Measurements from ENCODE around the gene IRF2BP2.
A peak's percentile ranks its signal among the peaks of the same experiment; 100 is the strongest.
"Not testable (repeated sequence)": the region's sequence is repeated elsewhere in the genome, so short reads cannot be mapped to it uniquely, and the experiment has no call there.

IRF2BP2 gene
- total RNA-seq, result 14.4 to 379 (median 115) reads per million in 18 experiments

DNA sequence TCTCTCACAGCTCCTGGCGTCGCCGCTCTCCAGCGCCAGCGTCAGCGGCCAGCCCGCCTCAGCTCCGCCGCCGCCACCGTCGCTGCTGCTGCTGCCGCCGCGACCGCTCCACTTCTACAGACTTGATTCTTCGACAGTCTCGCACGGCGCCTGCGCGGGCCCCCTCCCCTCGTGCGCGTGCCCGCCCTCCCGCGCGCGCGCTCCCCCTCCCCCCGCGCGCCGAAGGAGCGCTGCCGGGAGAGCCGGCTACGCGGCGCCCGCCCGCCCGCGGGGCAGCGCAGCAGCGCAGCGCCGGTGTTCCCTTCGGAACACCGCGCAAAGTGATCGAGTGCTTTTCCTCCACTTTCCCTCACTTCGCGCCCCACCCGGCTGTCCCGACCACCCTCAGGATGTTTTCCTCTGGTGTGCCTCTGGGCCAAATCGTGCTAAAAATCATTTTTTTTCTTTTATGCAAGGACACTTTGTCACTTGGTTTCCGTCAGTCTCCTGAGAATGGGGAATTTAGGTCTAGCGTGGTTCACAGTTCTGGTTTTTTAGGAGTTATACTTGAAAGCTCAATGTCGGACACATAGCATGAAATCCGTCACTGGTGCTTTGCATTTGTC is at the start of gene IRF2BP2:
IRF2BP2 (minus strand) TSS at position 118 of the 605 bp plus-strand sequence. CDS start 684 bp downstream, outside the sequence.
- DNase-seq, result peak; percentile 87 to 91

DNA sequence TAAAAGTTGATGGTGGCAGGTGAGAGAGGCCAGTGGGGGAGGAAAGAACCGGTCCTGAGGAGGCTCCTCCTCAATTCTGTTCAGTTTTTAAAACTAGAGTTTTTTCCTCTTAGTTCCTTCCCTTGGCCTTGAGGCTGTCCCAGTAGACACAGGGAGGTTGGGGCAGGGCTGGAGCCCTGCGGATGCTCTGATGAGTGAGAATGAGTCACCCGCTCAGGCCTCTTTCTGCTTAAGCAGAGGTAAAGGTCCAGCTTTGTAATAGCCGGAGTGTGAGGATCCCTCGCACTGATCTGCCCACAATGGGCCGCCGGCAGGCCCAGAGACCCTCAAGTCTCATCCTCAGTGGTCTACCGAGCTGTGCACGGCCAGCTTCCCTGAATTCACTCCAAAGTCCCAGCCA is 49.6 kb upstream of the IRF2BP2 start:
- peak; percentile 29 to 72 for DNase-seq

GRCh38 chr1:234658138-234658537 is 48.2 kb upstream of the IRF2BP2 start:
- DNase-seq, result peak in 1 of 2 donors; percentile 46

DNA sequence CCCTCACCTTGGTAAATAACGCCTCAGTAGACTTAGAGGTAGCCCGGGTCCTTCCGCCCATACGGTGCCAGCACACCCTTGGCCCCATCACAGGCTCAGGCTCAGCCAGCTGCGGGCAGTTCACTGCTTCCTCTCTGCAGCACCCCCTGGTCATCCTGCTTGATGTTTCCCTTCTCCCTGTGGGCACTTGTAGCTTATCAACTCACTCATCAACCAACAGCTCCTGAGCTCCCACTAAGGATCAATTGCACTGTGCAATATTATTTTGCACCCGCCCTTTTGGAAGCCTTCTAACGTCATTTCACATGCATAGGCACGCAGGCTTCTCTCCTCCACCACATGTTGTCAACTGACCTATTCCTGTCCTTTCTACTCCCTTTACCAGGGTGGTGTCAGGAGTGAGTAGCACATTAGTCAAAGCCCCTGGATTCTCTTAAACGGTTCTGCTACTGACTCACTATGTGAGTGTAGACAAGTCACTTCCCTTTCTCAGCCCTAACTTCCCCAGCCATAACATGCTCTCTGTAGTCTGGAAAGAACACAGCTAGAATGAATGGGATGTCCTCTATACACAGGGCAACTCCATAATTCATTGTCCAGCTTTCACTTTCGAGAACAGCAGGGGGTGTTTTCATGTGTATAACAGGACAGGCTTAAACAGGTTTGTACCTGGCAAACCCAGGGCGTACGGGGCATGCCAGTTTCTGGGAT is 47.1 kb upstream of the IRF2BP2 start:
- DNase-seq, result peak; percentile 97

GRCh38 chr1:234656070-234656895 is 46.3 kb upstream of the IRF2BP2 start:
- peak; percentile 42 to 52 for DNase-seq

DNA sequence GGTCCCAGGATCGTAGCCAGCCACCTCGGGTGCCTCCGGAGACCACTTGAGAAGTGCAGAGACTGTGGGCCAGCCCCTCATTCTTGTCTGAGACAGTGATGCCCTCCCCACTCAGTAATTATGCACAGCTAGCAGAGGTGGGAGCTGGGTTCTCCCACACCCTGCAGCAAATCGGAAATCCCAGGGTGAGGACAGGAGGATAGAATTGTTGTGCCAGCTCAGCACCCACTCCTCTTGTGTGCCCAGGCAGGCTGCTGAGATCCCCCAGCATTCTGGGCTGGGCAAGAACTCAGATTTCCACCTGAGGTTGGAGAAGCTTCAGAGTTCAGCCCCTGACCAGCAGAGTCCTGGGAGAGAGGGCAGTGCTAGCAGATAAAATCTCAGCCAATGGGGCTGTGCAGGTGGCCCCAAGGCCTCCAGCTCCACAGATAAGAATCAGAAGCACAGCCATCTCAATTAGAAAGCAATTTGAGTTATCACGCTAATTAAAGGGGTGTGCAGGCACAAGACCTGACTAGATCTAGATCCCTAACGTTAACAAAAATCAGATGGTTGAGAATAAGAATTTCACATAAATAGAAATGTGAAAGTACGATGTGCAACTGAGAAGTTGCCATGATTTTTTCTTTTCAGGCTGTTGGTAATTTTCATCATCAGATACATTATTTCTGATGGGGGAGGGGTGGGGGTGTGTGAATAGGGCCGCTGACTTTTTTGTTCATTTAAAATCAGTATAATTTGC is 45.5 kb upstream of the IRF2BP2 start:
- DNase-seq, result no peak

DNA sequence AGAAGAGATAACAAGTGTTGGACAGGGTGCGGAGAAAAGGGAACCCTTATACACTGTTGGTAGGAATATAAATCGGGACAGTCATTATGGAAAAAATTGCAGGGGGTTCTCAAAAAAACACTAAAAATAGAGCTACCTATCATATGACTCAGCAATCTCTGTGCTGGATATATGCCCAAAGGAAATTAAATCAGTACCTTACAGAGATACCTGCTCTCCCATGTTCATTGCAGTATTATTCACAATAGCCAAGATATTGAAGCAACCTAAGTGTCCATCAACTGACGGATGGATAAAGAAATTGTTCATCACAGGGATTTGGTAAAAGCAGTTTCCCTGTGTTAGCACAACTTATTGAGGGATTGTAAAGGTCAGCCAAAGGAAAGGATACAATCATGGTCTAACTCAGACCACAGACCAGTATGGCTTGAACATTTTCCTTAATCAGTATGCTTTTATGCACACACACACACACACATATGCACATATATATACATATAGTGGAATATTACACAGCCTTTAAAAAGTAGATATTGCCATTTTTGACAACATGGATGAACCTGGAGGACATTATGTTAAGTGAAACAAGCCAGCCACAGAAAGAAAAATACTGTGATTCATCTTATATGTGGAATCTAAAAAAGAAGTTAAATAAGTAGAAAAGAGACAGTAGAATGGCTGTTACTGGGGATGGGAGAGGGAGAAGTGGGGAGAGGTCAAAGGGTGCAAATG is 44.2 kb upstream of the IRF2BP2 start:
- DNase-seq, result no peak

- peak; percentile 10 to 49 for DNase-seq
Measured at GRCh38 chr1:234649432-234650081, 39.6 kb upstream of the IRF2BP2 start.

- no peak for DNase-seq
Measured at GRCh38 chr1:234647758-234648157, 37.8 kb upstream of the IRF2BP2 start.

DNA sequence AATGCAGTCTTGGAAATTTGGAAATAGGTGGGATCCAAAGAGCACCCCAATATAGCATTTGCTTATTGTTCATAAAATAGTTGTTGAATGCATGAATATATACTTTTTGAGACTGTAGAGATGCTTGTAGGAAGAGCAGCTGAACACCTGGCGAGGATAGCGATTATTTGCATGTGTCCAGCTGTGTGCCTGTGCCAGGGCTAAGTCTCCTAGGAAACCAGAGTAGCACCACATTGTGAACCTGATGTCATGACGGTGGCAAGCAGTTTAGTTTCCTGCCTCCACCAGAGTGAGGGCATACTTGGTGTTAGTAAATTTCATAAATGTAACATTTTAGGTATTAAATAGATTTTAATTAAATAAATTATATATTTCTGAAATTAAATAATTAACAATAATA is 37.3 kb upstream of the IRF2BP2 start:
- no peak for DNase-seq

DNA sequence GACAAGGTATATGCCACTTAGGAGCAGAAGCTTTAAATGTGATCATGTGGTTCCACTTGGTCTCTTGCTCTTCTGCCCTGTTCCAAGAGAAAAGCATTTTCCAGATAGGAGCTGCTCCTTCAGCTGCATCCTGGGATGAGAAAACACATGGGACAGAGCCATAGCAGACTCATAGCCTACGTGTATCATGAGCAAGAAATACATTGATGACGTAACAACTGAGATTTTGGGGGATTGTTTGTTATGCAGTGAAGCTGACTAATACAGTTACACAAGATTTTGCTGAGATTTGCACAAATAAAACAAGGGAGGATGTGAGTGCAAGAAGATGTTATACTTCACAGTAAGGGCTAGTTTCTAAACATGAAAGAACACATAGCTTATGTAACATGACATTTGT is 36.0 kb upstream of the IRF2BP2 start:
- no peak for DNase-seq

- DNase-seq, result peak; percentile 82 to 95
Measured at GRCh38 chr1:234645474-234645953, 35.5 kb upstream of the IRF2BP2 start.

DNA sequence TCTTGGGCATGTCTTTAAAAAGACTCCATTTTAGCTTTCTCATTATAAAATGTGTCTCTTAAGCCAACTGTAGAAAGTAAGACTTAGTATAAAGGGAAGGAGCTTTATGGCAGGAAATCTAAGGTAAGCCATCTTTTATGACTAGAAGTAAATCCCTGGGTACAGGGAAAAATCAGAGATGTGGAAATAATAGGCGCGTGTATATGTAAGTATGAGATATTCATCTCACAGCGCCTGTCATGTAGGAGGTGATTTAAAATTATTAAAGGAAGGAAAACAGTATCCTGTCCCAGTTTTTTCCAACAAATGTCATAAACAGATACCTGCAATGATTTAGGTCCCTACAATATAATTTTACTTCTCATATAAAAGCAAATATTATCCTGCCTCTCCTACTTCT is 35.0 kb upstream of the IRF2BP2 start:
- DNase-seq, result peak in 1 of 2 donors; percentile 11

GRCh38 chr1:234643850-234644134 is 33.8 kb upstream of the IRF2BP2 start:
- no peak for DNase-seq

DNA sequence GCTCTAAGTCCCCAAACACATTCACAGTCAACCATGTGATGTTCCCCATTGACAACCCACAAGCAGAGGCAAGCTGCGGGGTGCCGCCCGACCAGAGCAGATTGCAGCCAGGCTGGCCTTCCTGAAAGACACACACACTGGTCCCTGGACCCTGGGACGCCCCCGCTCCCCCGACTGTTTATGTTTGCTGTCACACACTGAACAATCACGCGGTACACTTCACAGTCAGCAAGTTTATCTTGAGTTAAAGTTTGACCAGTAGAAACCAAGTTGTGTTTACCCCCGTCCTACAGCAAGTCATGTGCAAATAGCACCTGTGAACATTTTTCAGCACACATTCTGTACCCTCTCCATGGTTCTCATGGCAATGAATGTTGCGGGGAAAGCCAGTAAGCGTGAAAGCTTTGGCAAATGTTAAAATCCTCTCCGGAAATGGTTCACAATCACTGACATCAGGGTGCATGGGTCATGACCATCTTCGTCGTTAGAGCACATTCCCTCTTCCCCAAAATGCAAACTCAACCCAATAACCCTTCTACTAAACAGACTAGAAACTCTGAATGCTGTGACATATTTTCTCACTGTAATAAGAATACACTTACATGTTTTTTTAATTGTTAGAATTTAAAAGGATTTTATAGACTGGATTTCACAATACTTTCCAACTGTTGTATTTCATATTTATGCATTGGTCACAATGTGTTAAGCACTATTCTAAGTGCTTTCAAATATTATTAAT is 33.3 kb upstream of the IRF2BP2 start:
- DNase-seq, result no peak

GRCh38 chr1:234642428-234642827 is 32.5 kb upstream of the IRF2BP2 start:
- no peak for DNase-seq

GRCh38 chr1:234639961-234640360 is 30.0 kb upstream of the IRF2BP2 start:
- DNase-seq, result no peak

DNA sequence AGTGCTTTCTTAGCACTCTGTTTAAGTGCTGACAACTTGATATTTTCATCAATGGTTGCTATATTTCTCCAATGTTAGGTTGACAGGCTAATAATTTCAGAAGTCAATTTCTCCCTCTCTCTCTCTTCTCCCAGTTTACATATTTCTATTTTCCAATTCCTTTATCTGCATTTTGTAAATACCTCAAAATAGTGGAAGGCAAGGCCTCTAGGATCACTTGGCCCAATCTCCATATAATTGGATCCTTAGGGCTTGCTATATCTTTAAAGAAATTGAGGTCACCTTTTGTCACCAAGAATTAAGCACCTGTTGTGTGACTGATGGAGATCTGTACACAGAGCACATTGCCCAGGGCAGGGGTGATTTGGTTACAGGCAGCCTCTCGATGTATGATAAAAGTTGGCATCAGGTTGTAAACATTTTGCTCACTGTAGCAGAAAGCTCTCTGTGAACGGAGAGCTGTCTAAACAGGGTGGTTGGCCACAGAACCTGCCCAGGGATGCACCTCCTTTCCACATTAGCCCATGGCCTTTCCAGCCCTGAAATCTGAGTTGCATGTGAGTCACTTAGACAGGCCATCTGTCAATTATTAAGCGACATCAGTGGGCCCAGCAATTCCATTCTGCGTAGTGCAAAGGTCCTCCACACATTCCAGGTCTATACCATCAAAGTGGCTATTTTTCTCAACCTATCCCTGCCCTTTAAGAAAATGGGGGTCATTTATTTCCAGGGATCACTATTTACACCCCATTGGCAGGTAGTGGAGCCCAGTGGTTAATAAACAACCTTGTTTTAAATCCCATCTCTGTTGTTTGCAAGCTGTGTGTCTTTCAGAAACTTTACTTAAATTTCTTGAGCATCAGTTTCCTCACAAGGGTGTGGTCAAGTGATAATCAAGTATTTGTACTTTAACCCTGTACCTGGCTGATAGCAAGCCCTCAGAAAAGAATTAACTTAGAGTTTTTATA is 29.1 kb upstream of the IRF2BP2 start:
- no peak for DNase-seq

GRCh38 chr1:234634922-234635321 is 24.9 kb upstream of the IRF2BP2 start:
- DNase-seq, result not testable (repeated sequence)
